ENCODE results near the gene GPR68.
A peak's percentile ranks its signal among the peaks of the same experiment; 100 is the strongest.

Gene GPR68

GRCh38 chr14:91244501-91244901 lies at the start of gene GPR68:
GPR68 (minus strand) TSS chr14:91244704; CDS start chr14:91235050, 9,654 bp downstream.
- DNase-seq (ENCODE audit: low spot score) = peak; percentile 65

- DNase-seq (ENCODE audit: low spot score) = no peak
Observed at GRCh38 chr14:91294153-91294552, 49.6 kb upstream of the GPR68 start.

- no peak for DNase-seq (ENCODE audit: low spot score)
Observed at GRCh38 chr14:91293281-91293680, 48.8 kb upstream of the GPR68 start.

GRCh38 chr14:91292491-91292890 lies 48.0 kb upstream of the GPR68 start:
- no peak for DNase-seq (ENCODE audit: low spot score)

- DNase-seq (ENCODE audit: low spot score) = no peak
Observed at GRCh38 chr14:91291786-91292405, 47.4 kb upstream of the GPR68 start.

- no peak for DNase-seq (ENCODE audit: low spot score)
Observed at GRCh38 chr14:91290986-91291385, 46.5 kb upstream of the GPR68 start.

- no peak for DNase-seq (ENCODE audit: low spot score)
Observed at GRCh38 chr14:91289464-91289863, 45.0 kb upstream of the GPR68 start.

- DNase-seq (ENCODE audit: low spot score) = no peak
Observed at GRCh38 chr14:91288876-91289275, 44.4 kb upstream of the GPR68 start.

GRCh38 chr14:91286530-91286937 lies 42.0 kb upstream of the GPR68 start:
- peak; percentile 81 for DNase-seq (ENCODE audit: low spot score)

- no peak for DNase-seq (ENCODE audit: low spot score)
Observed at GRCh38 chr14:91284791-91285548, 40.5 kb upstream of the GPR68 start.

GRCh38 chr14:91284146-91284790 lies 39.8 kb upstream of the GPR68 start:
- no peak for DNase-seq (ENCODE audit: low spot score)

- no peak for DNase-seq (ENCODE audit: low spot score)
Observed at GRCh38 chr14:91283666-91284065, 39.2 kb upstream of the GPR68 start.

GRCh38 chr14:91282954-91283645 lies 38.6 kb upstream of the GPR68 start:
- DNase-seq (ENCODE audit: low spot score) = no peak

GRCh38 chr14:91281346-91281745 lies 36.8 kb upstream of the GPR68 start:
- no peak for DNase-seq (ENCODE audit: low spot score)

GRCh38 chr14:91280129-91280528 lies 35.6 kb upstream of the GPR68 start:
- no peak for DNase-seq (ENCODE audit: low spot score)

- no peak for DNase-seq (ENCODE audit: low spot score)
Observed at GRCh38 chr14:91279354-91279753, 34.9 kb upstream of the GPR68 start.

- no peak for DNase-seq (ENCODE audit: low spot score)
Observed at GRCh38 chr14:91278383-91278715, 33.8 kb upstream of the GPR68 start.

- no peak for DNase-seq (ENCODE audit: low spot score)
Observed at GRCh38 chr14:91277546-91278382, 33.3 kb upstream of the GPR68 start.

GRCh38 chr14:91274796-91275195 lies 30.3 kb upstream of the GPR68 start:
- DNase-seq (ENCODE audit: low spot score) = no peak

GRCh38 chr14:91273885-91274273 lies 29.4 kb upstream of the GPR68 start:
- DNase-seq (ENCODE audit: low spot score) = no peak

- no peak for DNase-seq (ENCODE audit: low spot score)
Observed at GRCh38 chr14:91273273-91273884, 28.9 kb upstream of the GPR68 start.

All from pons (tissue), 1 donor.